ENCODE measurements around the gene ARHGAP8.

- TF ChIP-seq, protein P1, sequence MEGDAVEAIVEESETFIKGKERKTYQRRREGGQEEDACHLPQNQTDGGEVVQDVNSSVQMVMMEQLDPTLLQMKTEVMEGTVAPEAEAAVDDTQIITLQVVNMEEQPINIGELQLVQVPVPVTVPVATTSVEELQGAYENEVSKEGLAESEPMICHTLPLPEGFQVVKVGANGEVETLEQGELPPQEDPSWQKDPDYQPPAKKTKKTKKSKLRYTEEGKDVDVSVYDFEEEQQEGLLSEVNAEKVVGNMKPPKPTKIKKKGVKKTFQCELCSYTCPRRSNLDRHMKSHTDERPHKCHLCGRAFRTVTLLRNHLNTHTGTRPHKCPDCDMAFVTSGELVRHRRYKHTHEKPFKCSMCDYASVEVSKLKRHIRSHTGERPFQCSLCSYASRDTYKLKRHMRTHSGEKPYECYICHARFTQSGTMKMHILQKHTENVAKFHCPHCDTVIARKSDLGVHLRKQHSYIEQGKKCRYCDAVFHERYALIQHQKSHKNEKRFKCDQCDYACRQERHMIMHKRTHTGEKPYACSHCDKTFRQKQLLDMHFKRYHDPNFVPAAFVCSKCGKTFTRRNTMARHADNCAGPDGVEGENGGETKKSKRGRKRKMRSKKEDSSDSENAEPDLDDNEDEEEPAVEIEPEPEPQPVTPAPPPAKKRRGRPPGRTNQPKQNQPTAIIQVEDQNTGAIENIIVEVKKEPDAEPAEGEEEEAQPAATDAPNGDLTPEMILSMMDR (IDR thresholded peaks at IDR 0.05; ENCODE audit: insufficient read depth, low read depth, low read length): no peak
- no peak for TF ChIP-seq EZH2 (IDR thresholded peaks at IDR 0.05; ENCODE audit: insufficient read depth, low read length)
Measured at GRCh38 chr22:44893731-44894080, 141.3 kb downstream of the ARHGAP8 start.
